ENCODE data around the gene CYRIA. TPM values are rescaled to one million over a fixed set of nuclear protein-coding genes. Genes with fewer than 3 reads are reported as not detected.

The CYRIA gene
- total RNA-seq, 4 donors from 2014 or later, result 3.3 to 5.7 (median 4.9) TPM

GRCh38 chr2:16661526-16661925, 4.1 kb downstream of the CYRIA start:
- Histone ChIP-seq H3K9me3 (no peaks in the 10 kb centered on the region), H3K36me3 (no peaks in the 10 kb centered on the region), H3K27me3 (no peaks in the 10 kb centered on the region), H3K4me1 (peaks cover 0 to 44% (median 13%) of the 10 kb centered on the region in 4 donors), H3K4me3 (no peak overlapping the region), H3K27ac (no peak overlapping the region)
- 75 to 78% methylated on average over 4 of the region's 4 CpGs for WGBS, 2 donors
- no peak for DNase-seq (ENCODE audit: low spot score in 2 of 2)
- TF ChIP-seq CTCF (IDR thresholded peaks at IDR 0.05), result no peak
- no peak for TF ChIP-seq POLR2A (IDR thresholded peaks at IDR 0.05)
- no peak for TF ChIP-seq EP300 (IDR thresholded peaks at IDR 0.05)

- Histone ChIP-seq H3K27ac (no peak overlapping the region), H3K36me3 (no peaks in the 10 kb centered on the region), H3K9me3 (no peaks in the 10 kb centered on the region), H3K27me3 (no peaks in the 10 kb centered on the region), H3K4me1 (peaks cover 0 to 50% (median 19%) of the 10 kb centered on the region in 4 donors), H3K4me3 (no peak overlapping the region)
- no peak for DNase-seq (ENCODE audit: low spot score in 2 of 2)
- no peak for TF ChIP-seq POLR2A (IDR thresholded peaks at IDR 0.05)
- TF ChIP-seq CTCF (IDR thresholded peaks at IDR 0.05), result no peak
- no peak for TF ChIP-seq EP300 (IDR thresholded peaks at IDR 0.05)
- 67 to 72% methylated on average over 4 of the region's 4 CpGs for WGBS, 2 donors
These were observed 5.1 kb downstream of the CYRIA start for GRCh38 chr2:16660556-16660955.

- no peak for DNase-seq (ENCODE audit: low spot score in 2 of 2)
- no peaks in the 10 kb centered on the region for H3K9me3 ChIP-seq
- no peaks in the 10 kb centered on the region for H3K36me3 ChIP-seq
- TF ChIP-seq EP300 (IDR thresholded peaks at IDR 0.05) (no peak), CTCF (IDR thresholded peaks at IDR 0.05) (no peak), POLR2A (IDR thresholded peaks at IDR 0.05) (no peak)
- 79 to 83% methylated on average over 5 of the region's 5 CpGs for WGBS, 2 donors
- no peaks in the 10 kb centered on the region for H3K27me3 ChIP-seq
- no peak overlapping the region for H3K4me3 ChIP-seq
- H3K4me1 ChIP-seq, result peaks cover 0 to 51% (median 21%) of the 10 kb centered on the region in 4 donors
- H3K27ac ChIP-seq, result peak overlapping the region in 1 of 4 donors; percentile 4
These were observed 5.5 kb downstream of the CYRIA start for GRCh38 chr2:16660114-16660513.

- H3K27ac ChIP-seq, result peak overlapping the region in 2 of 4 donors; percentile 61 to 68
- no peak overlapping the region for H3K4me3 ChIP-seq
- H3K27me3 ChIP-seq, result no peaks in the 10 kb centered on the region
- DNase-seq (ENCODE audit: low spot score in 2 of 2), result no peak
- H3K9me3 ChIP-seq, result no peaks in the 10 kb centered on the region
- TF ChIP-seq EP300 (IDR thresholded peaks at IDR 0.05), result peak in 1 of 2 donors; percentile 35
- TF ChIP-seq POLR2A (IDR thresholded peaks at IDR 0.05), result no peak
- TF ChIP-seq CTCF (IDR thresholded peaks at IDR 0.05), result no peak
- peaks cover 0 to 48% (median 24%) of the 10 kb centered on the region in 4 donors for H3K4me1 ChIP-seq
- no peaks in the 10 kb centered on the region for H3K36me3 ChIP-seq
- WGBS, 2 donors, result 77 to 79% methylated on average over 3 of the region's 3 CpGs
These were observed 7.4 kb downstream of the CYRIA start for GRCh38 chr2:16658076-16658739.

- H3K27me3 ChIP-seq, result no peaks in the 10 kb centered on the region
- peaks cover 0 to 49% (median 25%) of the 10 kb centered on the region in 4 donors for H3K4me1 ChIP-seq
- H3K4me3 ChIP-seq, result no peak overlapping the region
- H3K9me3 ChIP-seq, result no peaks in the 10 kb centered on the region
- WGBS, 2 donors, result 88 to 90% methylated on average over 1 of the region's 1 CpG
- no peak for DNase-seq (ENCODE audit: low spot score in 2 of 2)
- TF ChIP-seq EP300 (IDR thresholded peaks at IDR 0.05) (no peak), CTCF (IDR thresholded peaks at IDR 0.05) (no peak), POLR2A (IDR thresholded peaks at IDR 0.05) (no peak)
- H3K36me3 ChIP-seq, result no peaks in the 10 kb centered on the region
- H3K27ac ChIP-seq, result peak overlapping the region in 1 of 4 donors; percentile 68
These were observed 8.0 kb downstream of the CYRIA start for GRCh38 chr2:16657671-16658070.
